ENCODE results near the gene ATXN7L3.

Gene ATXN7L3

DNA sequence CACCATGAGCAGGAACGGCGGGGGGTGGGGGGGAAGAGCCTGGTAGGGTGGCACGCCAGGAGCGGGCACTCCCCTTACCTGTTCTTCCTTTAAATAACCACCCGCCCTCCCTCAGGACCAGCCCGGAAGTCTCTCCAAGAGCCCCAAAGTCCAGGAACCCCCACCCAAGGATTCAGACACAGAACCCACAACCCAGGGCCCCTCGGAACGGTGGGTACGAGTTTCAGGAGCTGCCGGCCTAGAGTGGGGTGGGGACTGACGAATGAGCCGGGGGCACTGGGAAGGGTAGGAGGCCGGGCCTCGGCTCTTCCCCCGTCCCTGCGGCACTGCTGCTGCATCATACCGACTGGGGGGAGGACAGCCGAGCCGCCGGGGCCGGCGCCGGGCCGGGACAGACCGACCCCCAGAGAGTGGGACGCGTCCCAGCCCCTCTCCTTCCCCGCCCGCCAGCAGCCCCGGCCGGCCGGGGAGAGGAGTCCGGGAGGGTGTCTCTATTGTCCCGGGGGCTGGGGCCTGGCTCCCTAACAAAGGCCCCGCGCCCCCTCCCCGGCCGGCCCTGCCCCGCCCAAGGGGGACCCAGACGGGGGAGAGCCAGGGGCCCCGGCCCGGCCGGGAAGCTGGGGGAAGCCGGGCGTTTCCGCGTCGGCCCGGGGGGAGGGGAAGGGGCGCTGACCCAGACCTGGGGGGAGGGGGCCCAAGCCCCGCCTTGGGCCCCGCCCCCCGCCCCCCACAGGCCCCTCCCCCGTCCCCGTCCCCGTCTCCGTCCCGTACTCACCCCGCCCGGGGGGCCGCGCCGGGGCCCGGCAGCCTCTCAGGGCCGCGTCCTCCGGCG is 747 bp downstream of the ATXN7L3 start:
- peak in 2 of 4 experiments; percentile 33 to 63 for DNase-seq

- peak in 1 of 4 experiments; percentile 34 for DNase-seq
Observed at GRCh38 chr17:44197980-44198720, 1.5 kb downstream of the ATXN7L3 start.

GRCh38 chr17:44197107-44197506 is 2.6 kb downstream of the ATXN7L3 start:
- DNase-seq = no peak

DNA sequence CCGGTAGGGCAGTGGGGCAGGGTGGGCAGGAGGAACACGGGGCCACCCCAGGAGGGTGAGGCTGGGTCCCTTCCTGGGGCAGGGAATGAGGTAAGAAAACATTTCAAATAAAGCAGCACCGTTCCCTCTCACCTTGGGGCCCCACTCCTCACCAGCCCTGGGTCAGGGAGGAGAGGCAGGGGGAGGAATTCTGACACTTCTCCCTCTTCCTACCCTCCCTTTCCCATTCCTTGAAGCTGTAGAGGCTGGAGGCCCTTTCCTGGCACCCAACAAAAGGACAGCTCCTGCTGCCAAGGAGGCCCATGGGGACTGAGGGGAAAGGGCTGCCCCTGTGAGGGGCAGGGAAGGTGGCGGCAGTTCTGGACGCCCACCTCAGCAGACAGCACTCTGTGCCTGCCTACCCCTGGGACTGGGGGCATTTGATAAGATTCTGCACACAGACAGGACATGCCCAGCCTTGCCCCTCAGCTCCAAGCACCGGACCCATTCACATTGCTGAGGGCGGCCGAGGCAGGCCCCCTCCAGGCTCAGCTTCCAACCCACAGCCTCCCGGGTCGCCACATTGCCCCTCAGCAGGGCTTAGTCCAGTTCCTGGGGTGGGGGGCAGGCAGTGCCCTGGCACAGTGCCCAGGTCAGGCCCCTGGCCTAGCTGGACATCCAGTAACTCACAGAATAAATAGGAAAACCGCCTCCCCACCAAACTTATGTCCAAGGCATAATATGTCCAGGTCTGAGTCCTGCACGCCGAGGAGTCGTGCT is 6.2 kb downstream of the ATXN7L3 start:
- no peak for DNase-seq

DNA sequence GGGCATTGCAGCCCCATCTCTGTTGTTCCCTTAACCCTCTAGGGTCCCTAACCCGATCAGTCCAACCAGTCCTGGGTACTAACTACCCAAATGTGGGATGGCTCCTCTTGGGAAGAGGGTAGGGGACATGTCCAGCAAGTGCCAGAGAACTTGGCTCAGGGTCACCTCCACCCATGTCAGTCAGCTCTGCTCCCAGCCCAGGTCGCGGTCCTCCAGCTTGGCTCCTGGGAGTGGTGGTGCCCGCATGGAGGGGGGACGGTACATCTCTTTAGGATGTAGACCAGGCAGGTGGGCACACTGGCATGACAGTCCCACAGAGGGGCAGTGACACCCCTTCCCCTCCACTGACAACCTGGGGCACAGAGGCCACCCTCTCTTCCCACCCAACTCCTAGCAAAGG is 6.9 kb downstream of the ATXN7L3 start:
- no peak for DNase-seq

GRCh38 chr17:44191941-44192496 is 7.7 kb downstream of the ATXN7L3 start:
- no peak for DNase-seq

GRCh38 chr17:44191369-44191768 is 8.3 kb downstream of the ATXN7L3 start:
- no peak for DNase-seq

GRCh38 chr17:44190481-44190880 is 9.2 kb downstream of the ATXN7L3 start:
- DNase-seq = no peak

GRCh38 chr17:44188576-44189403 is 10.9 kb downstream of the ATXN7L3 start:
- DNase-seq = no peak

- DNase-seq = peak in 1 of 4 experiments; percentile 80
Observed at GRCh38 chr17:44187131-44187899, 12.4 kb downstream of the ATXN7L3 start.

- peak; percentile 97 to 99 (median 98) for DNase-seq
Observed at GRCh38 chr17:44186307-44187130, 13.2 kb downstream of the ATXN7L3 start, which contains the start of gene TMUB2. TSS of gene TMUB2 (plus strand) at chr17:44186972. CDS start at chr17:44187709, 737 bp downstream.

DNA sequence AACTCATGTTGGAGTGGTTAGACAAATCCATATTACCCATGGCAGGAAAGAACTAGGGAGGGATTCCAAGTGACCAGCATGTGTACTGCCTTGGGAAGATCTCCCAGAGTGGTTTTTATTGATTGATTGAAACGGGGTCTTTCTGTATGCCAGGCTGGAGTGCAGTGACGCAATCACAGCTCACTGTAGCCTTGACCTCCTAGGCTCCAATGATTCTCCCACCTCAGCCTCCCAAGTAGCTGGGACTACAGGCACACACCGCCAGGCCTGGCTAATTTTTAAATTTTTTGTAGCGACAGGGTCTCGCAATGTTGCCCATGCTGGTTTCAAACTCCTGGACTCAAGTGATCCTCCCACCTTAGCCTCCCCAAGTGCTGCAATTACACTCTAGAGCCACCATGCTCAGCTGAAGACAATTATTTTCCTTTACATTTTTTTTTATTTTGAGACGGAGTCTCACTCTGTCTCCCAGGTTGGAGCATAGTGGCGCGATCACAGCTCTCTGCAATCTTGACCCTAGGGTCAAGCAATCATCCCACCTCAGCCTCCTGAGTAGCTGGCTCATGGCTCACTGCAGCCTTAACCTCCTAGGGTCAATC is 15.4 kb downstream of the ATXN7L3 start:
- DNase-seq = no peak

GRCh38 chr17:44183024-44183423 is 16.7 kb downstream of the ATXN7L3 start:
- no peak for DNase-seq

GRCh38 chr17:44178133-44178532 is 21.6 kb downstream of the ATXN7L3 start:
- no peak for DNase-seq

DNA sequence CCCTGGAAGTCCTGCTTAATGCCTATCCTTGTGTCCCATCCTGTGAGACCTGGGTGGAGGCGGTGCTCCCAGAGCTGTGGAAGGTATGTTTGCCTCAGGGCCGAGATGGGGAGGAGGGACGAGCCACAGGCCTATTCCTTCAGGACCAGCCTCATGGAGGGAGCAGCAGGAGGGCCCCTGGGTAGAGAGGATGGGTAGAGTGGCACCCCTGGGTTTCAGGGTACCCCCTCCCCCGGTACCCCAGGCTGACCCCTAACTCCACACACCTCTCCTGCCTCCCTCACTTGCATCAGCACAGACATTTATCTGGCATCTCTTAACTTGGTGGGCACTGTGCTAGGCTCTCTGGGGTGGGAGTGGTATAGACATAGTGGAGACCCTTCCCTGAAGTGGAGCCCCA is 22.0 kb downstream of the ATXN7L3 start:
- DNase-seq = no peak

DNA sequence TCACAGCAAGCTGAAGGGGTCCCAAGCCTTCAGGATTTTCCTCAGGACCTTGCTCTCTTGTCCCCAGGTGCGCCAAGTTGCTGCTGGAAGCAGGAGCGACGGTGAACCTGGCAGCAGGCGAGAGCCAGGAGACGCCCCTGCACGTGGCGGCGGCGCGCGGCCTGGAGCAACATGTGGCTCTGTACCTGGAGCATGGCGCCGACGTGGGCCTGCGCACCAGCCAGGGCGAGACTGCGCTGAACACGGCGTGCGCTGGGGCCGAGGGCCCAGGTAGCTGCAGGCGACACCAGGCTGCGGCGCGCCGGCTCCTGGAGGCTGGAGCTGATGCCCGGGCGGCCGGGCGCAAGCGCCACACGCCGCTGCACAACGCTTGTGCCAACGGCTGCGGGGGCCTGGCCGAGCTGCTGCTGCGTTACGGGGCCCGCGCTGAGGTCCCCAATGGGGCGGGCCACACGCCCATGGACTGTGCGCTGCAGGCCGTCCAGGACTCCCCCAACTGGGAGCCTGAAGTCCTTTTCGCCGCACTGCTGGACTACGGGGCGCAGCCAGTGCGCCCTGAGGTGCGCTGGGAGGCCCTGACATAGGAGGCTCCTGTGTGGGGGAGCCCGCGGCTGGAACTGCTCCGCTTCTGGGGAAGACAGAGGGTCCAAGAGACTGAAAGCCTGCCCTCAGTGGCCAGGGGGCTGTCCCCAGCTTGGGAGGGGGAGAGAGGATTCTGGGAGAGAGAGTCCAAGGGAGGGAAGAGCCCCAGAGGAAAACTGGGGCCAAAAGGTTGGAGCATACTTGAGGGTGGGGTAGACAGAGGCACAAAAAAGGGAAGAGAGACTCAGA is 22.8 kb downstream of the ATXN7L3 start:
- DNase-seq = no peak

GRCh38 chr17:44176257-44176656 is 23.4 kb downstream of the ATXN7L3 start:
- DNase-seq = no peak

DNA sequence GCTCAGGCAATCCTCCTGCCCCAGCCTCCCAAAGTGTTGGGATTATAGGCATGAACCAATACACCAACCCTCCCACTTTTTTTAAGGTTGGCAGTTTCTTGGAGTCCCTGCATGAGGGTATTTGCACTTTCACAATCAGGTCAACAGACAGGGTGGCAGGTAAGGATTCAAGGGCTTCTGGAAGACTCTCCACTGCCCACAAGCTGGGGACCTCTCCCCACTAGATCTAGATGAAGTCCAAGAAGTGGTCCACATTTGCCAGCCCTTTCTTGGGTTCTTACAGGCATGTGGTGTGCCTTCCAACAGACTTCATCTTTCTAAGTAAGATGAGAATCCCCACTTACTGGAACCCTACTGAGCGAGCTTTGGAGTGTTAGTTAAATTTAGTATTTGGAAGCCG is 25.3 kb downstream of the ATXN7L3 start:
- DNase-seq = no peak

DNA sequence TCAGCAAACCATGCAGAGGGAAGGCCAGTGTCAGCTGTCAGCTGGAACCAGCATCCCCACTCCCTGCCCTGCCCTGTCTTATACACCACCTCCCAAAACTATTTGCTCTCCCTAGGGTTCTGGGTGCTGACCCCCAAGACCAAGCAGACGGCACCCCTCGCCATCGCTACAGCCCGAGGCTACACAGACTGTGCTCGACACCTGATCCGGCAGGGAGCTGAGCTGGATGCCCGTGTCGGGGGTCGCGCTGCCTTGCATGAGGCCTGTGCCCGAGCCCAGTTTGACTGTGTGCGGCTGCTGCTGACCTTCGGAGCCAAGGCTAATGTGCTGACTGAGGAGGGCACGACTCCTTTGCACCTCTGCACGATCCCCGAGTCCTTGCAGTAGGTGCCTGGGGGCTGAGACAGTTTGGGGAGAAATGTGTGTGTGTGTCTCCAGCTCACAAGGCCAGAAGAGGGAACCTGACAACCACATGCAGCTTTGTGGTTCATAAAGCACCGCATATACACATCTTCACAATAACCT is 27.7 kb downstream of the ATXN7L3 start:
- DNase-seq = no peak
